Gastroesophageal sphincter (tissue), 4 donors: ENCODE results near the gene CMIP. TPM values are rescaled to one million over a fixed set of nuclear protein-coding genes. Genes with fewer than 3 reads are reported as not detected.
A peak's percentile ranks its signal among the peaks of the same experiment; 100 is the strongest.

Experiments used
- ATAC-seq: fragments of 150-250 bp; one replicate; pipeline ENCODE4 v1.9.1; 2016; ENCODE audit warnings: mild to moderate bottlenecking, moderate library complexity
- H3K27ac ChIP-seq, 4 donors: fragments of 200-600 bp; sonication (generic) in 3 of 4; 1 replicate in 3 of 4; 2 replicates in 1 of 4; pipeline ENCODE4 v1.5.1; 2016 to 2019
- H3K27me3 ChIP-seq: fragments of 200-600 bp; sonication (generic); one replicate; pipeline ENCODE4 v1.5.1; 2019
- H3K36me3 ChIP-seq, 2 donors: fragments of 200-600 bp; sonication (generic); one replicate each; pipeline ENCODE4 v1.5.1; 2019; ENCODE audit warnings: control low read depth in 1 of 2
- H3K4me1 ChIP-seq, 3 donors: fragments of 200-600 bp; sonication (generic); 1 replicate in 2 of 3; 2 replicates in 1 of 3; pipeline ENCODE4 v1.5.1; 2016 to 2019; ENCODE audit warnings: control low read depth in 2 of 3
- H3K4me3 ChIP-seq, 2 donors: fragments of 200-600 bp; sonication (generic); one replicate each; pipeline ENCODE4 v1.5.1; 2019; ENCODE audit warnings: mild to moderate bottlenecking in 1 of 2, moderate library complexity in 1 of 2
- H3K9me3 ChIP-seq, 3 donors: fragments of 200-600 bp; sonication (generic); one replicate each; pipeline ENCODE4 v1.5.1; 2017 to 2019; ENCODE audit warnings: control low read depth in 2 of 3
- EP300 ChIP-seq: sonication (generic); formaldehyde crosslinking; IDR thresholded peaks from one replicate; pipeline ENCODE4 v1.6.1; 2017; ENCODE audit warnings: antibody characterized with exemption, mild to moderate bottlenecking
- POLR2A ChIP-seq, 2 donors: fragments of 450-650 bp; IDR thresholded peaks; one replicate each; pipeline ENCODE4 v1.6.1; 2017; ENCODE audit warnings: antibody characterized with exemption in 2 of 2, mild to moderate bottlenecking in 2 of 2, moderate library complexity in 1 of 2
- POLR2AphosphoS5 ChIP-seq: sonication (generic); formaldehyde crosslinking; IDR thresholded peaks from one replicate; pipeline ENCODE4 v1.6.1; 2017; ENCODE audit warnings: antibody characterized with exemption
- WGBS, 2 donors: methylation state at CpG; one replicate each; pipeline ENCODE4 v1.1.5; 2018; ENCODE audit warnings: low coverage in 1 of 2; 5-methylcytosine and 5-hydroxymethylcytosine counted together
- total RNA-seq, 4 donors: library from RNA; depleted of rRNA; stranded (reverse); fragments of >200 nt; gene quantifications; one replicate each; pipeline ENCODE4 v1.1.0, GENCODE V29; 2016
- TF ChIP-seq, protein P1 (sequence below), 4 experiments: fragments of 200-600 bp in 2 of 4; fragments of 450-650 bp in 2 of 4; sonication (generic) in 1 of 4; IDR thresholded peaks; one replicate each; pipeline ENCODE4 v1.5.1; 2017 to 2019; ENCODE audit warnings: antibody characterized with exemption in 4 of 4, mild to moderate bottlenecking in 2 of 4, moderate library complexity in 2 of 4

Gene CMIP
- total RNA-seq, 4 donors from 2014 or later: 13.4 to 24.0 (median 19.2) TPM

DNA sequence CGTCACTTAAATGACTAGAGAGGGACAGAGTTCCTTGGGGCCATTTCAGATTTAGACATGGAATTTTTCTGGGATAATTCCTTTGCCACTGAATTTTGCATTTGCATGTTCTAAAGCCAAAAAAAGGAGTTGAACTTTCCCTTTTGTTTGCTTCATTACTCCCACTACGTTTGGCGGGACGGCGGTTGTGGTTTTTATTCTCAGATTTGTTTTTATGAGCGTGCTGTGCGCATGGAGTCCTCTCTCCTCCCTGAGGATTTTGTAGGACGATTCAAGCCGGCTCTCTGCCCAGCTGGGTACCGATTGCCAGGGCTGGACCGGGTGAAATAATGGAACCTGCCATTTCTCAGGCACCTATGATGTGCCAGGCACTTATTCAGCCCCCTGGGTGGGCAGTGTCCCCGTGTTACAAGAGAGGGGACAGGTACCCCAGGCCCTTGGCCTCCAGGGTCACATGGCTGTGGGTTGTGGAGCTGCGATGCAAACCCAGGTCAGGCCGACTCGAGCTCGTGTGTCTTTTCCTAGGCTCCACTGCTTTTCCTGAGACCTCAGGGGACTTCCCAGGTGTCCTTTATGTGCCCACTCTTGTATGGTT, 18.8 kb downstream of the CMIP start:
- H3K27ac ChIP-seq: no peak overlapping the region
- TF ChIP-seq POLR2A (IDR thresholded peaks at IDR 0.05) (no peak), POLR2AphosphoS5 (no peak), EP300 (no peak)
- TF ChIP-seq, protein P1, sequence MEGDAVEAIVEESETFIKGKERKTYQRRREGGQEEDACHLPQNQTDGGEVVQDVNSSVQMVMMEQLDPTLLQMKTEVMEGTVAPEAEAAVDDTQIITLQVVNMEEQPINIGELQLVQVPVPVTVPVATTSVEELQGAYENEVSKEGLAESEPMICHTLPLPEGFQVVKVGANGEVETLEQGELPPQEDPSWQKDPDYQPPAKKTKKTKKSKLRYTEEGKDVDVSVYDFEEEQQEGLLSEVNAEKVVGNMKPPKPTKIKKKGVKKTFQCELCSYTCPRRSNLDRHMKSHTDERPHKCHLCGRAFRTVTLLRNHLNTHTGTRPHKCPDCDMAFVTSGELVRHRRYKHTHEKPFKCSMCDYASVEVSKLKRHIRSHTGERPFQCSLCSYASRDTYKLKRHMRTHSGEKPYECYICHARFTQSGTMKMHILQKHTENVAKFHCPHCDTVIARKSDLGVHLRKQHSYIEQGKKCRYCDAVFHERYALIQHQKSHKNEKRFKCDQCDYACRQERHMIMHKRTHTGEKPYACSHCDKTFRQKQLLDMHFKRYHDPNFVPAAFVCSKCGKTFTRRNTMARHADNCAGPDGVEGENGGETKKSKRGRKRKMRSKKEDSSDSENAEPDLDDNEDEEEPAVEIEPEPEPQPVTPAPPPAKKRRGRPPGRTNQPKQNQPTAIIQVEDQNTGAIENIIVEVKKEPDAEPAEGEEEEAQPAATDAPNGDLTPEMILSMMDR (IDR thresholded peaks at IDR 0.05): no peak
- no peaks in the 10 kb centered on the region for H3K9me3 ChIP-seq
- H3K4me3 ChIP-seq: no peak overlapping the region
- no peak for ATAC-seq
- H3K4me1 ChIP-seq: peaks cover 0 to 57% (median 3%) of the 10 kb centered on the region in 3 donors
- H3K36me3 ChIP-seq: no peaks in the 10 kb centered on the region
- no peaks in the 10 kb centered on the region for H3K27me3 ChIP-seq
- WGBS, 2 donors: 64% methylated on average over 4 of the region's 16 CpGs; no CpG with 5 or more reads in 1 of the 2 donors

DNA sequence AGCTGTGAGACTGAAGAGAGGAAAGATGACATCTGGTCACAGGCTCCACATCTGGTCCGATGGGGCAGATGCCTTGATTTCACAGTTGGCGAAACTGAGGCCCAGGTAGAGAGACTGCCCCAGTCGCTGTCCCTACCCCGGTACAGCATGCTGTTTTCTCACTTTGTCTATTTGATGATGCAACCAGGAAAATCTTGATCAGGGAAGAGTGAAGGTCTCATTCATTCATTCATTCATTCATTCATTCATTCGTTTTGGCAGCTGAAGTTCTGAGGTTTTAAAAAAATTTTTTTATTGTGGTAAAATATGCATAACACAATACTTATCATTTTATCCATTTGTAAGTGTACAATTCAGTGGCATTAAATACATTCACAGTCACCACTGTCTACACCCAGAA, 19.7 kb downstream of the CMIP start:
- Histone ChIP-seq H3K9me3 (no peaks in the 10 kb centered on the region), H3K27me3 (no peaks in the 10 kb centered on the region), H3K4me3 (no peak overlapping the region), H3K4me1 (peaks cover 0 to 65% (median 3%) of the 10 kb centered on the region in 3 donors), H3K36me3 (no peaks in the 10 kb centered on the region), H3K27ac (no peak overlapping the region)
- ATAC-seq: no peak
- WGBS, 2 donors: 89 to 91% methylated on average over 4 to 5 of the region's 5 CpGs
- TF ChIP-seq EP300 (no peak), POLR2AphosphoS5 (no peak), POLR2A (IDR thresholded peaks at IDR 0.05) (no peak)
- TF ChIP-seq, protein P1 (IDR thresholded peaks at IDR 0.05): no peak

GRCh38 chr16:81465375-81465943, 20.9 kb downstream of the CMIP start:
- Histone ChIP-seq H3K4me3 (no peak overlapping the region), H3K36me3 (no peaks in the 10 kb centered on the region), H3K27me3 (no peaks in the 10 kb centered on the region), H3K4me1 (peaks cover 0 to 63% (median 0%) of the 10 kb centered on the region in 3 donors), H3K9me3 (no peaks in the 10 kb centered on the region), H3K27ac (no peak overlapping the region)
- 83 to 96% methylated on average over 7 to 8 of the region's 18 CpGs for WGBS, 2 donors
- no peak for ATAC-seq
- TF ChIP-seq, protein P1 (IDR thresholded peaks at IDR 0.05): no peak
- TF ChIP-seq POLR2A (IDR thresholded peaks at IDR 0.05) (no peak), EP300 (no peak), POLR2AphosphoS5 (no peak)

- TF ChIP-seq EP300 (no peak), POLR2AphosphoS5 (no peak), POLR2A (IDR thresholded peaks at IDR 0.05) (no peak)
- TF ChIP-seq, protein P1 (IDR thresholded peaks at IDR 0.05): no peak
- Histone ChIP-seq H3K27me3 (no peaks in the 10 kb centered on the region), H3K4me1 (peaks cover 0 to 63% (median 0%) of the 10 kb centered on the region in 3 donors), H3K4me3 (no peak overlapping the region), H3K9me3 (no peaks in the 10 kb centered on the region), H3K27ac (peak overlapping the region in 2 of 4 donors; percentile 39 to 43), H3K36me3 (no peaks in the 10 kb centered on the region)
- 81% methylated on average over 6 of the region's 7 CpGs; no CpG with 5 or more reads in 1 of the 2 donors for WGBS, 2 donors
- ATAC-seq: peak; percentile 59
These were observed 21.9 kb downstream of the CMIP start for GRCh38 chr16:81466356-81466980.
